Measurements from ENCODE around the gene AFAP1L2.

AFAP1L2 gene

GRCh38 chr10:114362826-114363355 lies 41.4 kb downstream of the AFAP1L2 start:
- H2AFZ ChIP-seq (ENCODE audit: low read depth, low read length): no peak overlapping the region
- H3K4me1 ChIP-seq (ENCODE audit: low read length): no peaks in the 10 kb centered on the region
- H3K79me2 ChIP-seq (ENCODE audit: low read length): no peaks in the 10 kb centered on the region
- no peak overlapping the region for H3K4me3 ChIP-seq (ENCODE audit: low read length)
- H3K9ac ChIP-seq (ENCODE audit: low read length): no peak overlapping the region
- no peaks in the 10 kb centered on the region for H3K36me3 ChIP-seq (replicated peaks; ENCODE audit: low read depth, low read length)
- no peak for TF ChIP-seq CTCF (IDR thresholded peaks at IDR 0.05; ENCODE audit: low read depth, low read length)
- TF ChIP-seq EZH2phosphoT487 (IDR thresholded peaks at IDR 0.05; ENCODE audit: low read depth): no peak
- no peaks in the 10 kb centered on the region for H3K9me3 ChIP-seq (ENCODE audit: insufficient read depth, low read length)
- no peak overlapping the region for H3K4me2 ChIP-seq (ENCODE audit: low read length)
- H3K27ac ChIP-seq (ENCODE audit: low read length): no peak overlapping the region
- peaks cover 7% of the 10 kb centered on the region; the same call in 1 of the 2 replicates for H3K27me3 ChIP-seq (ENCODE audit: low read depth, low read length)
- H4K20me1 ChIP-seq (ENCODE audit: insufficient read depth, low read length): no peaks in the 10 kb centered on the region

GRCh38 chr10:114359953-114360345 lies 44.4 kb downstream of the AFAP1L2 start:
- H3K9me3 ChIP-seq (ENCODE audit: insufficient read depth, low read length): no peaks in the 10 kb centered on the region
- no peaks in the 10 kb centered on the region for H3K4me1 ChIP-seq (ENCODE audit: low read length)
- no peak for TF ChIP-seq EZH2phosphoT487 (IDR thresholded peaks at IDR 0.05; ENCODE audit: low read depth)
- TF ChIP-seq CTCF (IDR thresholded peaks at IDR 0.05; ENCODE audit: low read depth, low read length): no peak
- no peaks in the 10 kb centered on the region for H3K79me2 ChIP-seq (ENCODE audit: low read length)
- H3K27ac ChIP-seq (ENCODE audit: low read length): no peak overlapping the region
- H3K4me2 ChIP-seq (ENCODE audit: low read length): no peak overlapping the region
- peaks cover 10% of the 10 kb centered on the region for H3K27me3 ChIP-seq (ENCODE audit: low read depth, low read length)
- H2AFZ ChIP-seq (ENCODE audit: low read depth, low read length): no peak overlapping the region
- no peaks in the 10 kb centered on the region for H4K20me1 ChIP-seq (ENCODE audit: insufficient read depth, low read length)
- no peaks in the 10 kb centered on the region for H3K36me3 ChIP-seq (replicated peaks; ENCODE audit: low read depth, low read length)
- no peak overlapping the region for H3K4me3 ChIP-seq (ENCODE audit: low read length)
- H3K9ac ChIP-seq (ENCODE audit: low read length): no peak overlapping the region

GRCh38 chr10:114359041-114359952 lies 45.0 kb downstream of the AFAP1L2 start:
- Histone ChIP-seq H2AFZ (ENCODE audit: low read depth, low read length) (no peak overlapping the region), H3K9ac (ENCODE audit: low read length) (no peak overlapping the region), H3K4me1 (ENCODE audit: low read length) (no peaks in the 10 kb centered on the region), H3K4me3 (ENCODE audit: low read length) (no peak overlapping the region), H3K4me2 (ENCODE audit: low read length) (no peak overlapping the region), H4K20me1 (ENCODE audit: insufficient read depth, low read length) (no peaks in the 10 kb centered on the region), H3K79me2 (ENCODE audit: low read length) (no peaks in the 10 kb centered on the region), H3K27ac (ENCODE audit: low read length) (no peak overlapping the region), H3K27me3 (ENCODE audit: low read depth, low read length) (peaks cover 10% of the 10 kb centered on the region), H3K36me3 (replicated peaks; ENCODE audit: low read depth, low read length) (no peaks in the 10 kb centered on the region), H3K9me3 (ENCODE audit: insufficient read depth, low read length) (no peaks in the 10 kb centered on the region)
- TF ChIP-seq CTCF (IDR thresholded peaks at IDR 0.05; ENCODE audit: low read depth, low read length) (no peak), EZH2phosphoT487 (IDR thresholded peaks at IDR 0.05; ENCODE audit: low read depth) (no peak)

GRCh38 chr10:114357515-114357996 lies 46.7 kb downstream of the AFAP1L2 start:
- no peaks in the 10 kb centered on the region for H3K9me3 ChIP-seq (ENCODE audit: insufficient read depth, low read length)
- no peak overlapping the region for H3K4me3 ChIP-seq (ENCODE audit: low read length)
- no peaks in the 10 kb centered on the region for H4K20me1 ChIP-seq (ENCODE audit: insufficient read depth, low read length)
- H3K4me1 ChIP-seq (ENCODE audit: low read length): no peaks in the 10 kb centered on the region
- TF ChIP-seq CTCF (IDR thresholded peaks at IDR 0.05; ENCODE audit: low read depth, low read length) (no peak), EZH2phosphoT487 (IDR thresholded peaks at IDR 0.05; ENCODE audit: low read depth) (no peak)
- H3K4me2 ChIP-seq (ENCODE audit: low read length): no peak overlapping the region
- no peak overlapping the region for H3K9ac ChIP-seq (ENCODE audit: low read length)
- no peak overlapping the region for H2AFZ ChIP-seq (ENCODE audit: low read depth, low read length)
- H3K27me3 ChIP-seq (ENCODE audit: low read depth, low read length): peaks cover 10% of the 10 kb centered on the region
- H3K36me3 ChIP-seq (replicated peaks; ENCODE audit: low read depth, low read length): no peaks in the 10 kb centered on the region
- no peak overlapping the region for H3K27ac ChIP-seq (ENCODE audit: low read length)
- H3K79me2 ChIP-seq (ENCODE audit: low read length): no peaks in the 10 kb centered on the region
